Ectodermal cell (in vitro differentiated cells): Measurements from ENCODE around the gene UIMC1. TPM values are rescaled to one million over a fixed set of nuclear protein-coding genes. Genes with fewer than 3 reads are reported as not detected.
"Not testable (repeated sequence)": the region's sequence is repeated elsewhere in the genome, so short reads cannot be mapped to it uniquely, and the experiment has no call there.

Source experiments
- H3K27ac ChIP-seq: 2 replicates; pipeline ENCODE4 v1.7.0; 2013; ENCODE audit warnings: mild to moderate bottlenecking, low read depth, low read length; ENCODE audit not compliant: insufficient read depth, poor library complexity, severe bottlenecking
- H3K27me3 ChIP-seq: 2 replicates; pipeline ENCODE4 v1.7.0; 2013; ENCODE audit warnings: mild to moderate bottlenecking, low read length; ENCODE audit not compliant: insufficient read depth, control insufficient read depth, poor library complexity, severe bottlenecking
- H3K36me3 ChIP-seq: one replicate; pipeline ENCODE4 v1.7.0; 2013; ENCODE audit warnings: low read length; ENCODE audit not compliant: control insufficient read depth, insufficient read depth
- H3K4me1 ChIP-seq: one replicate; pipeline ENCODE4 v1.7.0; 2013; ENCODE audit warnings: low read length; ENCODE audit not compliant: control insufficient read depth, insufficient read depth
- H3K4me3 ChIP-seq: 2 replicates; pipeline ENCODE4 v1.7.0; 2013; ENCODE audit warnings: low read depth, low read length, control low read depth; ENCODE audit not compliant: insufficient read depth
- H3K9me3 ChIP-seq: 2 replicates; pipeline ENCODE4 v1.7.0; 2013; ENCODE audit warnings: mild to moderate bottlenecking, low read length, moderate library complexity; ENCODE audit not compliant: control insufficient read depth
- WGBS, 2 experiments: methylation state at CpG; one replicate each; pipeline ENCODE4 v1.1.7; 2013; ENCODE audit warnings: missing lambda C conversion rate in 2 of 2; 5-methylcytosine and 5-hydroxymethylcytosine counted together
- polyA plus RNA-seq, 4 experiments: library from polyadenylated mRNA; stranded (reverse); fragments of 50-300 nt; gene quantifications; one replicate each; pipeline ENCODE4 v1.2.3, GENCODE V29; 2013

Gene UIMC1
- polyA plus RNA-seq (2013, experiment 1 of 4), result 42.8 TPM
- polyA plus RNA-seq (2013, experiment 2 of 4), result 43.0 TPM
- polyA plus RNA-seq (2013, experiment 3 of 4), result 36.4 TPM
- 37.9 TPM for polyA plus RNA-seq (2013, experiment 4 of 4)

DNA sequence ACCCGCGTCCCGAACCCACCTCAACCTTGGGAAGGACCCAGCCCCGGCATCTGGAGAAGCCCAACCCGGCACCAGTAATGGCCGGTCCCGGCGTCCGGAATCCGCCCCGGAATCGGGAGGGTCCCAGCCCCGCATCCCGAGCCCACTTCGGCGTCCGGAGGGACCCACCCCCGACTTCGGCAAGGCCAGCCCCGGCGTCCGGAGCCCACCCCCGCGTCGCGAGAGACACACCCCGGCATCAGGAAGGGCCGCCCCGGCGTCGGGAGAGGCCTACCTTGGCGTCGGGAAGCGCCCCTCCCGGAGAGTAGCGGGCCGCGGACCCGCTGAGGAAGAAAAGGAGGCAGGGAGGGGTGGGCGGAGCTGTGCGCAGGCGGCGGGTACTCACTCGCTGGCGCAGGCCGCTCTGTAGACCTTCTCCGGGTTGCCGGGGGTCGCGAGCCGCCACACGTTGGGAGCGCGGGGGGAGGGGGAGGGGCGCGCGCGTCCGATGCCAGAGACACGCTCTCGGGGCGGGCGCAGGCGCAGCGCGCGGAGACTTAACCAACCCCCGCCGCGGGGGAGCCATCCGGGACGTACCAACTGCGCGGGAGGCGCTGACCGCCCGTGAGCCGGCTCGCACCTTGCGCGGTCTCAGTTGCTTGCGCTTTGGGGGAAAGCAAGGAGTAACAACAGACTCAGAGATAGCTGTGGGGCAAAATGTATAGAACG lies at the start of gene UIMC1:
TSS of gene UIMC1 (minus strand) at position 515 of the 708 bp plus-strand sequence. CDS start 24,164 bp downstream, outside the sequence.
- WGBS, 2 experiments, result 0 to 1% methylated on average over 83 of the region's 83 CpGs
- H3K27ac ChIP-seq, result peak within 1 kb of the TSS; percentile 93
- peaks cover 4% of the 10 kb centered on the region for H3K4me1 ChIP-seq
- H3K36me3 ChIP-seq, result no peaks in the 10 kb centered on the region
- no peaks in the 10 kb centered on the region for H3K9me3 ChIP-seq
- H3K4me3 ChIP-seq, result peak within 1 kb of the TSS; percentile 87
- H3K27me3 ChIP-seq, result no peaks in the 10 kb centered on the region

GRCh38 chr5:177049285-177049684 lies 42.7 kb upstream of the UIMC1 start:
- Histone ChIP-seq H3K36me3 (peaks cover 18% of the 10 kb centered on the region), H3K4me1 (no peaks in the 10 kb centered on the region), H3K27ac (no peak overlapping the region), H3K27me3 (no peaks in the 10 kb centered on the region), H3K9me3 (no peaks in the 10 kb centered on the region), H3K4me3 (no peak overlapping the region)
- 95 to 97% methylated on average over 5 of the region's 5 CpGs for WGBS, 2 experiments

- H3K4me1 ChIP-seq, H3K9me3 ChIP-seq, H3K4me3 ChIP-seq, H3K27ac ChIP-seq, H3K27me3 ChIP-seq: not testable (repeated sequence)
- WGBS, 2 experiments, result 95 to 96% methylated on average over 7 of the region's 7 CpGs
- H3K36me3 ChIP-seq, result peaks cover 22% of the 10 kb centered on the region
These were observed 42.0 kb upstream of the UIMC1 start for GRCh38 chr5:177048531-177048930.

DNA sequence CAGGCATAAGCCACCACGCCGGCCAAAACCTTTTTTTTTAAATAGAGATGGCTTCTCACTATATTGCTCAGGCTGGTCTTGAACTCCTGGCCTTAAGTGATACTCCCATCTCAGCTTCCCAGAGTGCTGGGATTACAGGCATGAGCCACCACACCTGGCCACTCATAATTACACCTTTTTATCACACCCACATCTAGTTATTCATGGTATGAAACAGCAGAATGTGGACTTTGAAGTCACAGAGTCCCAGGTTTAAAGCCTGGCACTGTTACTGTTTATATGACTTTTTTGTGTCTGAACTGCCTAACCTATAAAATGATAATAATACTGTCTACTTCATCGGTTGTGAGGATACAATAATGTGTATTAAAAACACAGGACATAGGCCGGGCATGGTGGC lies 39.1 kb upstream of the UIMC1 start:
- Histone ChIP-seq H3K4me3 (no peak overlapping the region), H3K36me3 (peaks cover 20% of the 10 kb centered on the region), H3K27me3 (no peaks in the 10 kb centered on the region), H3K4me1 (no peaks in the 10 kb centered on the region), H3K9me3 (no peaks in the 10 kb centered on the region), H3K27ac (no peak overlapping the region)
- WGBS, 2 experiments, result 93 to 95% methylated on average over 4 of the region's 4 CpGs

DNA sequence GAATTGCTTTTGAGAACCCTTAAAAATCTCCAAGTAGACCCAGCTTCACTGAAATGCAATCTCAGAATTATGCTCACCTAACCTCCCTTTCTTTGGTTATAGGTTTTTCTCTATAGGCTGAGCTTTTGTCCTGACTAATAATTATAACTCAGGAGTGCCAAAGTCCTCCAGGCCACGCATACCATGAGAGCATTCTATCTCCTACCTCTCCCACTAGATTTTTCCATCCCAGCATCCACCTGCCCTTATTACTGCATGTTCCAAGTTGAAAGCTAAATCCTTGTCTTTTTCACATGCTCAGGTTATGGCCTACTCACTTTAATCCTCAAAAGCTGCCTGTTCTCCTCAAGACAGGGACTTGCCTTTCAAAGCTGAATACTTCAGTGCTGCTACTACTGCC lies 38.1 kb upstream of the UIMC1 start:
- Histone ChIP-seq H3K36me3 (peaks cover 17% of the 10 kb centered on the region), H3K27me3 (no peaks in the 10 kb centered on the region), H3K9me3 (no peaks in the 10 kb centered on the region), H3K4me1 (no peaks in the 10 kb centered on the region), H3K27ac (no peak overlapping the region), H3K4me3 (no peak overlapping the region)
- 91 to 94% methylated on average over 1 of the region's 1 CpG for WGBS, 2 experiments

DNA sequence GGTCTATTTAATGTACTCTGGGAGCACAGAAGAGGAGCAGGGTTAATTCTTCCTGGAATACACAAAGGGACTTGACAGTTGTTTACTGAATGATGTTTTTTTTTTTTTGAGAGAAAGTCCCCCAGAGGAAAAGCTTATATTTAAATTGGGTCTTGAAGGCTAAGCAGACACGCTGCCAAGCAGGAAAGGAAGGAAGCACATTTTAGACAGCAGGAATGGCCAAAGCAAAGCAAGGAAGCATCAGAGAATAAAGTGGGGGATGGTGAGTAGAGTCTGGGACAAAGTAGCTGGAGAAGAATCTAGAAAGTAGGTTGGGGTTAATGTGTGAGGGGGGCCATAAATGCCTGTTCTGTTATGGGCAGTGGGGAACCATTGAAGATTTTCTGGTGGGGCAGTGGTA lies 37.4 kb upstream of the UIMC1 start:
- Histone ChIP-seq H3K27me3 (no peaks in the 10 kb centered on the region), H3K36me3 (peaks cover 17% of the 10 kb centered on the region), H3K27ac (no peak overlapping the region), H3K4me1 (no peaks in the 10 kb centered on the region), H3K9me3 (no peaks in the 10 kb centered on the region), H3K4me3 (no peak overlapping the region)
- 92 to 93% methylated on average over 1 of the region's 1 CpG for WGBS, 2 experiments

DNA sequence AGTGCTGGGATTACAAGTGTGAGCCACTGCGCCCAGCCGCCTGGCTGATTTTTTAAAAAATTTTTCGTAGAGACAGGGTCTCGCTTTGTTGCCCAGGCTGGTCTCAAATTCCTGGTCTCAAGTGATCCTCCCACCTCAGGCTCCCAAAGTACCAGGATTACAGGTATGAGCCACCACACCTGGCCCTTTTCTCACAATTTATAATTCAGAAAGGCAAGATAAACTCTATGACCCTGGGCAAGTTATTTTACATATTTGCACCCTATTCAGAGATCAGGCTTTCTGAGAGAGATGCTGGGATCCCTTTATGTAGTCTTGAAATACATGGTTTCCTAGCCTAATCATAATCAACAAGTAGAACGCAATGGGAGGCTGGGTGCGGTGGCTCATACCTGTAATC lies 36.5 kb upstream of the UIMC1 start:
- H3K9me3 ChIP-seq, result no peaks in the 10 kb centered on the region
- WGBS, 2 experiments, result 95% methylated on average over 6 of the region's 6 CpGs
- H3K27ac ChIP-seq, result no peak overlapping the region
- H3K27me3 ChIP-seq, result no peaks in the 10 kb centered on the region
- H3K36me3 ChIP-seq, result peaks cover 17% of the 10 kb centered on the region
- H3K4me1 ChIP-seq, result no peaks in the 10 kb centered on the region
- H3K4me3 ChIP-seq, result no peak overlapping the region

GRCh38 chr5:177041936-177042335 lies 35.4 kb upstream of the UIMC1 start:
- no peak overlapping the region for H3K27ac ChIP-seq
- H3K4me1 ChIP-seq, result no peaks in the 10 kb centered on the region
- H3K36me3 ChIP-seq, result peaks cover 17% of the 10 kb centered on the region
- WGBS, 2 experiments, result 90 to 98% methylated on average over 1 to 2 of the region's 2 CpGs
- no peaks in the 10 kb centered on the region for H3K27me3 ChIP-seq
- no peak overlapping the region for H3K4me3 ChIP-seq
- H3K9me3 ChIP-seq, result no peaks in the 10 kb centered on the region

DNA sequence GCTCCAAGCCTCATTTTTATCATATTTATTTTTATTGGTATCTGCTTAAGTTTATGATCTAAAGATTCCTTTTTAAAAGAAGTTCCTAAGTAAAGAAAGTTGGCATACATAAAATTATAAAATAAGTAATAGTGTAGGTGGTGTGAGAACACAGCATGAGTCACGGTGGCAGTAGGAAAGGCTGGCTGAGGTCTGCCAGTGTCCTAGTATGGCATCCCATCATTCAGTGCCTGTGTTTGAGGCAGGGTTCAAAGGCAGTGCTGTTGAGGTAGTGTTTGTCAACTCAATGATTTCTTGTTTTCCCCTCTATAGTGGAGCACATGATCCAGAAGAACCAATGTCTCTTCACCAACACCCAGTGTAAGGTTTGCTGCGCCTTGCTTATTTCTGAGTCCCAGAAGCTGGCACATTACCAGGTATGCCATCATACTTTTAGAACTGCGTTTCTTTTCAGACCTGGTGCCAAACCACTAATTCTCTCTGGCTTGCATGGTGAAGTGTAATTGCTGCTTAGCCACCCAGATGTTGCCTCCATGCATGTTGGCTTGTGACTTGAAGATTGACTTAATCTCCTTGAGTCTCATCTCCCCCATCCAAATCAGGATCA lies 34.3 kb upstream of the UIMC1 start:
- Histone ChIP-seq H3K4me1 (peaks cover 6% of the 10 kb centered on the region), H3K9me3 (no peaks in the 10 kb centered on the region), H3K36me3 (peaks cover 17% of the 10 kb centered on the region), H3K4me3 (no peak overlapping the region), H3K27ac (no peak overlapping the region), H3K27me3 (no peaks in the 10 kb centered on the region)
- WGBS, 2 experiments, result 90 to 95% methylated on average over 3 of the region's 3 CpGs

DNA sequence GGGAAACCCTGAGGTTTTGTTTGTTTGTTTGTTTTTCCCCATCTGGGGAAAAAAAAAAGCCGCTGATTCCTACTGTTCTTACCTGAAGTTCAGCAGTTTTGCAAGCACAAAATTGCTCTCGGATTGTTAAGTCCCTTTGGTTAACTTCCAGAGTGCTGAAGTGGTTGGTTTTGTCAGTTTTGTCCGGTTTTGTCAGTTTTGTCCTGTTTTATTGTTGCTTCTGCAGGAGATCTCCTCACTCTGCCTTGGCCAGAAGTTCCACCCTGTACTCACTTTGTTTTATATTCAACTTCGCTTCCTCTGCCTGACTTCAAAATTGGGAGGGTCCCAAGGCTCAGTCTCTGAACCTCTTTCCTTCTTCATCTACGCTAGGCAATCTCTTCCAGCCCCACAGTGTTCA lies 30.3 kb upstream of the UIMC1 start:
- Histone ChIP-seq H3K4me1 (peaks cover 8% of the 10 kb centered on the region), H3K9me3 (no peaks in the 10 kb centered on the region), H3K27ac (no peak overlapping the region), H3K27me3 (no peaks in the 10 kb centered on the region), H3K4me3 (no peak overlapping the region), H3K36me3 (no peaks in the 10 kb centered on the region)
- WGBS, 2 experiments, result 86 to 92% methylated on average over 5 of the region's 5 CpGs
